K562 (cell line): ENCODE results near the gene GRIPAP1. TPM values are rescaled to one million over a fixed set of nuclear protein-coding genes. Genes with fewer than 3 reads are reported as not detected.

ENCODE experiments used
- BACH1 ChIP-seq: fragments of 200-800 bp; sonication (Bioruptor generic); IDR thresholded peaks from 2 replicates; pipeline ENCODE4 v1.6.1; 2016; ENCODE audit warnings: missing genetic modification characterization, missing compliant biosample characterization
- ETV6 ChIP-seq, 3 experiments: fragments of 150-350 bp in 1 of 3; sonication (generic) in 1 of 3; formaldehyde crosslinking in 1 of 3; IDR thresholded peaks; 2 replicates each; pipeline versions ENCODE4 v1.6.1 to v1.8.0; 2014 to 2022; ENCODE audit warnings: borderline replicate concordance in 2 of 3, low read depth in 2 of 3, antibody characterized with exemption in 1 of 3, low read length in 1 of 3, mild to moderate bottlenecking in 1 of 3, missing genetic modification reagents in 1 of 3
- GTF2E2 ChIP-seq: fragments of 200-800 bp; sonication (Bioruptor generic); IDR thresholded peaks from 2 replicates; pipeline ENCODE4 v1.6.1; 2016; ENCODE audit warnings: missing genetic modification characterization, missing compliant biosample characterization
- KLF16 ChIP-seq: IDR thresholded peaks from 2 replicates; pipeline ENCODE4 v1.6.1; 2016; ENCODE audit warnings: antibody characterized with exemption
- MAFG ChIP-seq: fragments of 450-650 bp; conservative IDR thresholded peaks from 2 replicates; pipeline ENCODE4 v1.6.1; 2016; ENCODE audit warnings: missing genetic modification characterization, missing compliant biosample characterization
- MAFK ChIP-seq: IDR thresholded peaks from 2 replicates; pipeline ENCODE4 v1.6.1; 2011; ENCODE audit warnings: low read length, improper control_type of control experiment
- MTA3 ChIP-seq: fragments of 450-650 bp; formaldehyde crosslinking; IDR thresholded peaks from 2 replicates; pipeline ENCODE4 v1.6.1; 2017; ENCODE audit warnings: mild to moderate bottlenecking, borderline replicate concordance
- NFIC ChIP-seq: fragments of 450-650 bp; IDR thresholded peaks from 2 replicates; pipeline ENCODE4 v1.6.1; 2017; ENCODE audit warnings: mild to moderate bottlenecking, inconsistent platforms
- POU5F1 ChIP-seq: fragments of 150-350 bp; IDR thresholded peaks from 2 replicates; pipeline ENCODE4 v1.6.1; 2014; ENCODE audit warnings: borderline replicate concordance, low read length, low read depth, mild to moderate bottlenecking; ENCODE audit not compliant: partially characterized antibody
- SETDB1 ChIP-seq: IDR thresholded peaks from one replicate; pipeline ENCODE4 v1.6.1; 2012; ENCODE audit warnings: low read length, control low read depth, inconsistent platforms
- SNIP1 ChIP-seq: fragments of 450-650 bp; IDR thresholded peaks from 2 replicates; pipeline ENCODE4 v1.7.1; 2017; ENCODE audit warnings: low read depth, mild to moderate bottlenecking
- SP1 ChIP-seq: sonication (generic); formaldehyde crosslinking; IDR thresholded peaks from 2 replicates; pipeline ENCODE4 v1.8.1; 2022; ENCODE audit warnings: mild to moderate bottlenecking, missing genetic modification reagents
- STAT6 ChIP-seq: sonication (generic); formaldehyde crosslinking; IDR thresholded peaks from 2 replicates; pipeline ENCODE4 v1.8.1; 2023; ENCODE audit warnings: mild to moderate bottlenecking, missing genetic modification reagents
- ZBTB43 ChIP-seq: sonication (generic); formaldehyde crosslinking; IDR thresholded peaks from 2 replicates; pipeline ENCODE4 v1.8.0; 2023; ENCODE audit warnings: mild to moderate bottlenecking, missing genetic modification reagents
- ZNF121 ChIP-seq: sonication (generic); formaldehyde crosslinking; conservative IDR thresholded peaks from 2 replicates; pipeline ENCODE4 v1.8.0; 2022; ENCODE audit warnings: missing genetic modification reagents
- ZNF197 ChIP-seq: fragments of 200-800 bp; sonication (Bioruptor generic); IDR thresholded peaks from 2 replicates; pipeline ENCODE4 v1.6.1; 2016; ENCODE audit warnings: low read depth, missing genetic modification characterization, missing compliant biosample characterization
- ZNF41 ChIP-seq: fragments of 250-450 bp; sonication (Bioruptor Pico); conservative IDR thresholded peaks from 2 replicates; pipeline ENCODE4 v1.4.0; 2020; ENCODE audit warnings: mild to moderate bottlenecking
- polyA plus RNA-seq, 8 experiments: library from polyadenylated mRNA; depleted of rRNA in 4 of 8; stranded (reverse) in 5 of 8; unstranded in 3 of 8; fragments of >200 nt; fragmentation: Nextera tagmentation in 2 of 8; fragmentation: Illumina TruSeq in 1 of 8; extraction: Ambion mirVana in 2 of 8; extraction: Trizol in 1 of 8; gene quantifications; 2 replicates each; pipeline versions ENCODE4 v1.2.1 to v1.2.3, GENCODE V29; 2011 to 2014; ENCODE audit warnings: inconsistent platforms in 1 of 8, missing spikeins in 1 of 8
- total RNA-seq, 7 experiments: library from RNA; depleted of rRNA in 6 of 7; stranded (reverse); fragments of >200 nt in 6 of 7; fragmentation: Illumina TruSeq in 2 of 7; extraction: Trizol in 2 of 7; gene quantifications; 2 replicates each; pipeline versions ENCODE4 v1.2.1 to v1.2.3, GENCODE V29; 2011 to 2021; ENCODE audit warnings: low replicate concordance in 1 of 7

Gene GRIPAP1
- total and polyA plus RNA-seq, 9 of the 15 experiments (the other 6 are each of a cell fraction or from before 2014, with no cell fraction given) = 4.1 to 41.6 (median 24.0) TPM

- TF ChIP-seq STAT6 (CRISPR knock-in tag) (no peak), ZNF197 (CRISPR knock-in tag) (0 out of 2 replicates have a peak, but pooled peaks have one; percentile 19), SP1 (CRISPR knock-in tag) (no peak), BACH1 (tag) (0 out of 2 replicates have a peak, but pooled peaks have one; percentile 3), NFIC (no peak), KLF16 (no peak), ETV6 (IDR thresholded peaks at IDR 0.05; ENCODE audit: borderline replicate concordance in 1 of 2, low read depth in 2 of 2, low read length in 1 of 2) (0 out of 4 replicates have a peak, but pooled peaks of 1 of the 2 experiments have one; percentile 4), ETV6 (CRISPR knock-in tag; IDR thresholded peaks at IDR 0.05; ENCODE audit: borderline replicate concordance) (no peak), MAFG (no peak), SETDB1 (no peak), MTA3 (no peak), SNIP1 (no peak), ZNF41 (CRISPR knock-in tag) (no peak), GTF2E2 (0 out of 2 replicates have a peak, but pooled peaks have one; percentile 34), POU5F1 (no peak), MAFK (no peak), ZBTB43 (CRISPR knock-in tag) (no peak), ZNF121 (CRISPR knock-in tag) (no peak)
Observed at GRCh38 chrX:48936429-48937053, 65.5 kb downstream of the GRIPAP1 start (continued).
